ENCODE data around the gene ITPK1. TPM values are rescaled to one million over a fixed set of nuclear protein-coding genes. Genes with fewer than 3 reads are reported as not detected.

ITPK1 gene
- total and polyA plus RNA-seq, 10 of the 15 experiments (the other 5 are each of a cell fraction or from before 2014, with no cell fraction given): 1.3 to 73.2 (median 27.0) TPM

DNA sequence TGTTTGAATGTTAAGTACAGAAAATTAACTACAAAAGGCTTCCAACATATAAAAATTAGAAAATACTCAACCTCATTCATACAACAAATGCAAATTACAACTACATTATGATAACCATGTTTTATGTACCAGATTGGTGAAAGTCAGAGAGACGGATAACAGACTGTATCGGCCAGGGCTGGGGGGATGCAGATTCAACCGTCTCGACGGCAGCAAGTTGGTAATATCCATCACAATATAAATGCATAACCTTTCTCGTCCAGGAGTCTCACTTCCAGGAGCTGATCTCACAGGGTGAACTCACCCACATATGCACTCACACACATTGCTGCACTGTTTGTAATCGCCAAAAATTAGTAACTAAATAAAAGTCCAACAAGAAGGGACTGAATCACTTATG, 89.4 kb downstream of the ITPK1 start:
- SMC1A ChIA-PET (ENCODE audit: uncharacterized antibody, unreplicated experiment): no interaction called here
- in situ Hi-C loops (cut with MboI): no loop called here
- H3K4me2 ChIP-seq (ENCODE audit: control insufficient read depth, insufficient read depth): no peak overlapping the region
- no TSS peak for BruUV-seq (replicated peaks)
- ATAC-seq (no peak), FAIRE-seq (no peak), DNase-seq (ENCODE audit: low read depth, low spot score) (no peak)
- H3K27ac ChIP-seq (ENCODE audit: control insufficient read depth, insufficient read depth): no peak overlapping the region
- H3K79me2 ChIP-seq (ENCODE audit: control insufficient read depth, insufficient read depth, low read length): peaks cover 2% of the 10 kb centered on the region
- no peaks in the 10 kb centered on the region; the same call in 2 of the 3 replicates for H3K9me3 ChIP-seq (replicated peaks; ENCODE audit: control insufficient read depth, insufficient read depth, low read length)
- no peak overlapping the region for H3K4me3 ChIP-seq
- H3K27me3 ChIP-seq (replicated peaks in 1 of 2; ENCODE audit: control insufficient read depth in 2 of 2, insufficient read depth in 2 of 2, low read length in 1 of 2): no peaks in the 10 kb centered on the region
- no peaks in the 10 kb centered on the region; the same call in 1 of the 2 replicates for H4K20me1 ChIP-seq (ENCODE audit: control insufficient read depth, insufficient read depth)
- H3K9ac ChIP-seq (ENCODE audit: control insufficient read depth, insufficient read depth, low read length): no peak overlapping the region
- intact Hi-C loops (cut with micrococcal nuclease; ENCODE audit: unreplicated experiment): no loop called here
- over 99% methylated on average over 7 of the region's 7 CpGs for WGBS (ENCODE audit: insufficient coverage, insufficient replicate concordance, low lambda C conversion rate, missing lambda C conversion rate)
- H3K4me1 ChIP-seq (ENCODE audit: control insufficient read depth, insufficient read depth, low read length): no peaks in the 10 kb centered on the region; the same call in 1 of the 2 replicates
- TF ChIP-seq, protein P1, sequence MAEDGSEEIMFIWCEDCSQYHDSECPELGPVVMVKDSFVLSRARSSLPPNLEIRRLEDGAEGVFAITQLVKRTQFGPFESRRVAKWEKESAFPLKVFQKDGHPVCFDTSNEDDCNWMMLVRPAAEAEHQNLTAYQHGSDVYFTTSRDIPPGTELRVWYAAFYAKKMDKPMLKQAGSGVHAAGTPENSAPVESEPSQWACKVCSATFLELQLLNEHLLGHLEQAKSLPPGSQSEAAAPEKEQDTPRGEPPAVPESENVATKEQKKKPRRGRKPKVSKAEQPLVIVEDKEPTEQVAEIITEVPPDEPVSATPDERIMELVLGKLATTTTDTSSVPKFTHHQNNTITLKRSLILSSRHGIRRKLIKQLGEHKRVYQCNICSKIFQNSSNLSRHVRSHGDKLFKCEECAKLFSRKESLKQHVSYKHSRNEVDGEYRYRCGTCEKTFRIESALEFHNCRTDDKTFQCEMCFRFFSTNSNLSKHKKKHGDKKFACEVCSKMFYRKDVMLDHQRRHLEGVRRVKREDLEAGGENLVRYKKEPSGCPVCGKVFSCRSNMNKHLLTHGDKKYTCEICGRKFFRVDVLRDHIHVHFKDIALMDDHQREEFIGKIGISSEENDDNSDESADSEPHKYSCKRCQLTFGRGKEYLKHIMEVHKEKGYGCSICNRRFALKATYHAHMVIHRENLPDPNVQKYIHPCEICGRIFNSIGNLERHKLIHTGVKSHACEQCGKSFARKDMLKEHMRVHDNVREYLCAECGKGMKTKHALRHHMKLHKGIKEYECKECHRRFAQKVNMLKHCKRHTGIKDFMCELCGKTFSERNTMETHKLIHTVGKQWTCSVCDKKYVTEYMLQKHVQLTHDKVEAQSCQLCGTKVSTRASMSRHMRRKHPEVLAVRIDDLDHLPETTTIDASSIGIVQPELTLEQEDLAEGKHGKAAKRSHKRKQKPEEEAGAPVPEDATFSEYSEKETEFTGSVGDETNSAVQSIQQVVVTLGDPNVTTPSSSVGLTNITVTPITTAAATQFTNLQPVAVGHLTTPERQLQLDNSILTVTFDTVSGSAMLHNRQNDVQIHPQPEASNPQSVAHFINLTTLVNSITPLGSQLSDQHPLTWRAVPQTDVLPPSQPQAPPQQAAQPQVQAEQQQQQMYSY (CRISPR knock-in tag; IDR thresholded peaks at IDR 0.05): no peak
- TF ChIP-seq, protein P2, sequence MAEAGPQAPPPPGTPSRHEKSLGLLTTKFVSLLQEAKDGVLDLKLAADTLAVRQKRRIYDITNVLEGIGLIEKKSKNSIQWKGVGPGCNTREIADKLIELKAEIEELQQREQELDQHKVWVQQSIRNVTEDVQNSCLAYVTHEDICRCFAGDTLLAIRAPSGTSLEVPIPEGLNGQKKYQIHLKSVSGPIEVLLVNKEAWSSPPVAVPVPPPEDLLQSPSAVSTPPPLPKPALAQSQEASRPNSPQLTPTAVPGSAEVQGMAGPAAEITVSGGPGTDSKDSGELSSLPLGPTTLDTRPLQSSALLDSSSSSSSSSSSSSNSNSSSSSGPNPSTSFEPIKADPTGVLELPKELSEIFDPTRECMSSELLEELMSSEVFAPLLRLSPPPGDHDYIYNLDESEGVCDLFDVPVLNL (IDR thresholded peaks at IDR 0.05; ENCODE audit: low read depth, low read length): no peak
- TF ChIP-seq CREB1 (IDR thresholded peaks at IDR 0.05; ENCODE audit: low read depth): no peak
- no peak for TF ChIP-seq CREM (IDR thresholded peaks at IDR 0.05; ENCODE audit: low read depth)
- no peak for TF ChIP-seq CHD1 (IDR thresholded peaks at IDR 0.05; ENCODE audit: low read depth, low read length)
- CTCF ChIA-PET: interaction anchor here (0.8 kb wide), 1 partner anchor 7 kb away, joined by 3 read pairs; no protein-coding TSS in a partner anchor
- POLR2A ChIA-PET: no interaction called here
- H3K36me3 ChIP-seq (ENCODE audit: control insufficient read depth in 2 of 2, insufficient read depth in 2 of 2, low read length in 1 of 2): peaks cover 0 to 5% of the 10 kb centered on the region in 2 experiments; a peak in 3 of 4 replicates
- RAD21 ChIA-PET (ENCODE audit: unreplicated experiment): interaction anchor here (1.1 kb wide), 1 partner anchor 87 kb away, joined by 3 read pairs; no protein-coding TSS in a partner anchor
- no peak overlapping the region for H2AFZ ChIP-seq (ENCODE audit: control insufficient read depth, low read depth, low read length)

Data from GM12878 (cell line).